GM18858 (cell line): Measurements from ENCODE around the gene PRR3.
"Not testable (repeated sequence)": the region's sequence is repeated elsewhere in the genome, so short reads cannot be mapped to it uniquely, and the experiment has no call there.

Experiments
- ATAC-seq: cut with Tn5 transposase; IDR thresholded peaks from one replicate; pipeline ENCODE4 v1.9.1; 2021; ENCODE audit not compliant: unreplicated experiment

The PRR3 gene

DNA sequence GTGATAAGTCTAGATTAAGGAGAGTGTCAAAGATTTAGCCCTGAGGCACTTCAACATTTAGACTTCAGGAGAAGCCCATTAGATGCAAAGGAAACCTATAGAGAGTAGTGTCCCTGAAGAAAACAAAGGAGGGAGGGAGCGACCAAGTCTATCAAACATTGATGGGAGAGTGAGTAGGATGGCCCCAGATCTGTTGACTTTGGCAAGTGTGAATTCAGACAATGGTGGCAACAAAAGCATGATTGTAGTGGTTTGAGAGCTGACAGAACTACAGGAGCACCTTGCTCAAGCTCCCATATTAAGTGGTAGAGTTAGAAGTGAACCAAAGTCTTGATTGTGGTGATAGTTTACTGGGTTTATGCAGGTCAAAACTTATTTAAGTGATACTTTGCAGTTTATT is 13.2 kb downstream of the PRR3 start:
- ATAC-seq, result no peak

DNA sequence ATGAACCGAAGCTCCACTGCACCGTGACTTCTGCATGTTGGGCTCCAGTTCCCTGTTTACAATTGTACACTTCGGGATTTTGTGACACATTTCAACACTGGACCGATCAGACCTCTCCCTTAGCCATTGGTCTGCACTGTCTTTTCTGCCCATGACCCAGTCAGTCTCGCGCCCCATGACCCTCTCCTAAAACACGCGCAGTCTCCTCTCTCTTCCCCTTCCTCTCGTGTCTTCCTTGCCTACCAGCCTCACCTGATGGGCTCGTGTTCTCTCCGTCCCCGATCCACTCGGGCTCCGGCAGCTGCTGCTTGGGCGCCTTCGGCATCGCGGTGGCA is 13.6 kb downstream of the PRR3 start:
- ATAC-seq, result no peak

GRCh38 chr6:30571075-30571761 is 14.1 kb downstream of the PRR3 start, which contains the start of gene ABCF1:
Gene ABCF1 (plus strand): TSS chr6:30571442. CDS start chr6:30571488, 46 bp downstream.
- ATAC-seq, result peak; percentile 79

GRCh38 chr6:30571762-30572082 is 14.6 kb downstream of the PRR3 start:
- no peak for ATAC-seq

DNA sequence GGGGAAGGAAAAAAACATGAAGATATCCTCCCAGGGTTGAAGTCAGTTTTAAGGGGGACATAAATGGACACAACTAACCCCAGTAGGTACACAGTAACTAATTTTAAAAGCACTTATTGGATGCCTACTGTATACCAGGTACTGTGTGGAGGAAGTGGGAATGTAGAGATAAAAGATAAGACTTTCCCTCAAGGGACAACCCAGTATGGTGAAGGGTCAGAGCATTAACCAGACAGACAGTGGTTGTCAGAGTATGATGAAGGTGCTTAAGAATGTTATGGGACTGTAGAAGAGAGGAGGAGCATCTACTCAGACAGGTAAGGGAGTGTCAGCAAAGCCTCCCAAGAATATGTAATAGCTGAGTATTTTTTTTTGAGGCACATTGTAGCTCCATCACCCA is 15.1 kb downstream of the PRR3 start:
- ATAC-seq, result no peak

GRCh38 chr6:30573113-30573512 is 16.0 kb downstream of the PRR3 start:
- no peak for ATAC-seq

DNA sequence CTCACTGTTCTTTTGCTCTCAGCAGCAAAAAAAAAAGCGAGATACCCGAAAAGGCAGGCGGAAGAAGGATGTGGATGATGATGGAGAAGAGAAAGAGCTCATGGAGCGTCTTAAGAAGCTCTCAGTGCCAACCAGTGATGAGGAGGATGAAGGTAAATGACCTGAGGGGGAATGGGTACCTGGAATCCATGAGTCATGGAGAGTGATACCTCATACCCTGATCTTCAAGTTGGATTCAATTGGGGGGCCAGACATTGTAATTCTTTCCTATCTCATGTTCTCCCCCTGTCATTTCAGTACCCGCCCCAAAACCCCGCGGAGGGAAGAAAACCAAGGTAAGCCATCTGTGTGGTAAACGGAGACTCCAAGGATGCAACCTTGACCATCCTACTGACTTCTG is 21.0 kb downstream of the PRR3 start:
- ATAC-seq, result no peak

DNA sequence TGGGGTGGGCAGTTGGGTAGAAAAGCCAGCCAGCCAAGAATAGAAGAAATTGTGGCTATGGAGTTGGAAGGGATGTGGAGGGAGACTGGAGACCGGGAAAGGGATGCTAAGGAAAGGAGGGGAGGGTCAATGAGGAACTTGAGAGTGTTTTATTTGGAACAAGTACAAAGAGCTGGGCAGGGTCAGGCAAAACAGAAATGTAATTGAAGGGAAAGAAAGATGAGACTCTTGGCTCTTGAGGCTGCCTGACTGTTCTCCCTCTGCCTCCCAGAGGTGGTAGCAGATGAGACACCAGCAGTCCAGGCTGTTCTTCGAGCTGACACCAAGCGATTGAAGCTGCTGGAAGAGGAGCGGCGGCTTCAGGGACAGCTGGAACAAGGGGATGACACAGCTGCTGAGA is 26.8 kb downstream of the PRR3 start:
- ATAC-seq, result no peak

DNA sequence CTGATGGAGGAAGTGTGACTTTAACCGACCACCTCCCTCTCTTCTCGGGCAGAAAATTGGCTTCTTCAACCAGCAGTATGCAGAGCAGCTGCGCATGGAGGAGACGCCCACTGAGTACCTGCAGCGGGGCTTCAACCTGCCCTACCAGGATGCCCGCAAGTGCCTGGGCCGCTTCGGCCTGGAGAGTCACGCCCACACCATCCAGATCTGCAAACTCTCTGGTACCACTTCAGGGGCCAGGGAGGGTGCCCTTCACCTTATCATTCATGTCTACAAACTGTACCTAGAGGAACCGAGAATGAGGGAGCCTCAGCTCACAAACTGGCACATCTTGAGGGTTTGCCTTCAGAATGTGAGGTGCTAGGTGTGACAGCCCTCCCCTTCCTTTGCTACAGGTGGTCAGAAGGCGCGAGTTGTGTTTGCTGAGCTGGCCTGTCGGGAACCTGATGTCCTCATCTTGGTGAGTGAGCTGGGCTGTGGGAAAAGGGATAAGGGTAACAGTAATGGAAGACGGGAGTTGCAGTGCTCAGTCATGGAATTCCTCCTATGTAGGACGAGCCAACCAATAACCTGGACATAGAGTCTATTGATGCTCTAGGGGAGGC is 32.8 kb downstream of the PRR3 start:
- no peak for ATAC-seq

DNA sequence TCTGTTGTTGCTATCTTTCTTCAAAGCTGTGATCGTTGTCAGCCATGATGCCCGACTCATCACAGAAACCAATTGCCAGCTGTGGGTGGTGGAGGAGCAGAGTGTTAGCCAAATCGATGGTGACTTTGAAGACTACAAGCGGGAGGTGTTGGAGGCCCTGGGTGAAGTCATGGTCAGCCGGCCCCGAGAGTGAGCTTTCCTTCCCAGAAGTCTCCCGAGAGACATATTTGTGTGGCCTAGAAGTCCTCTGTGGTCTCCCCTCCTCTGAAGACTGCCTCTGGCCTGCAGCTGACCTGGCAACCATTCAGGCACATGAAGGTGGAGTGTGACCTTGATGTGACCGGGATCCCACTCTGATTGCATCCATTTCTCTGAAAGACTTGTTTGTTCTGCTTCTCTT is 33.4 kb downstream of the PRR3 start:
- ATAC-seq, result no peak

DNA sequence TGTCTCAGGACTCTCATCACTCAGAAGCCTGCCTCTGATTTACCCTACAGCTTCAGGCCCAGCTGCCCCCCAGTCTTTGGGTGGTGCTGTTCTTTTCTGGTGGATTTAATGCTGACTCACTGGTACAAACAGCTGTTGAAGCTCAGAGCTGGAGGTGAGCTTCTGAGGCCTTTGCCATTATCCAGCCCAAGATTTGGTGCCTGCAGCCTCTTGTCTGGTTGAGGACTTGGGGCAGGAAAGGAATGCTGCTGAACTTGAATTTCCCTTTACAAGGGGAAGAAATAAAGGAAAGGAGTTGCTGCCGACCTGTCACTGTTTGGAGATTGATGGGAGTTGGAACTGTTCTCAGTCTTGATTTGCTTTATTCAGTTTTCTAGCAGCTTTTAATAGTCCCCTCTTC is 33.9 kb downstream of the PRR3 start:
- ATAC-seq, result no peak

DNA sequence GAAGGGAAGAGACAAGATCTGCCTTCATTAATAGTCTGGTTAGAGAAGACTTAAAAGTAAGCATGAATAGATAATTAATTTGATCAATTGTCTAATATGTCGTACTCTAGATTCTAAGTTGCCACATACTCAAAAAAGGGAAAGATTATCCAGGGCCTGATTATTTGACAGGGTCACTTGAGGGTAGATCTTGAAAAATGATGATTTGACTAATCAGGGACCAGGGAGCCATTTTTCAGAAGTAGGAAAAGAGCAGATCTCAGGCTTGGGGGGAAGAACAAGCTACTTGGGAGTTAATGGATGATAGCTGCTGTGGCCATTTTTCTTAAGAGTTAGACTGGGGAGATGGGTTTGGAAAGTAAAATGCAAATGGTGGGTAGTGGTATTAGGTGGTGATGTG is 35.2 kb downstream of the PRR3 start:
- ATAC-seq, result no peak

DNA sequence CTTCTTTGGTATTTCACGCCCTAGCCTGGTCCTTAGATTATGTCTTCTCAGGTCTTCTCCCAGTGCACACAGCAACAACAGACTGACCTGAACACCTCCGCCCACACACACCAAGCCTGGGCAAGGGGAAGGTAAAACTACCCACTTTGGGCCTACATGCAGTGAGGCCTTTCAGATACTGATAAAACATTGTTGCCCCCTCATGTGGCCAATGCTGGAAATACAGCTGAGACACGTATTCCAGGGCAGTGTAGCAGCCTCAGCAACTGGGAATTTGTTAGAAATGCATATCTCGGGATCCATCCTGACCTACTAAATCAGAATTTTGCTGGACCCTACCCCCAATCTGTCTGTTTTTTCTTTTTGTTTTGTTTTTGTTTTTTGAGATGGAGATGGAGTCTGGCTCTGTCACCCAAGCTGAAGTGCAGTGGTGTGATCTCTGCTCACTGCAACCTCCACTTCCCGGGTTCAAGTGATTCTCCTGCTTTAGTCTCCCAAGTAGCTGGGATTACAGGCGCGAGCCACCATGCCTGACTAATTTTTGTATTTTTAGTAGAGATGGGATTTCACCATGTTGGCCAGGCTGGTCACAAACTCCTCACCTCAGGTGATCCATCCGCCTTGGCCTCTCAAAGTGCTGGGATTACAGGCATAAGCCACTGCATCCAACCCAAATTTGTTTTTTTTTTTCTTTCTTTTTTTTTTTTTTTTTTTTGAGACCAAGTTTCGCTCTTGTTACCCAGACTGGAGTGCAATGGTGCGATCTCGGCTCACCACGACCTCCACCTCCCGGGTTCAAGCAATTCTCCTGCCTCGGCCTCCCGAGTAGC is 40.4 kb downstream of the PRR3 start:
- not testable (repeated sequence) for ATAC-seq

GRCh38 chr6:30598912-30599624 is 42.0 kb downstream of the PRR3 start:
- ATAC-seq, result no peak

DNA sequence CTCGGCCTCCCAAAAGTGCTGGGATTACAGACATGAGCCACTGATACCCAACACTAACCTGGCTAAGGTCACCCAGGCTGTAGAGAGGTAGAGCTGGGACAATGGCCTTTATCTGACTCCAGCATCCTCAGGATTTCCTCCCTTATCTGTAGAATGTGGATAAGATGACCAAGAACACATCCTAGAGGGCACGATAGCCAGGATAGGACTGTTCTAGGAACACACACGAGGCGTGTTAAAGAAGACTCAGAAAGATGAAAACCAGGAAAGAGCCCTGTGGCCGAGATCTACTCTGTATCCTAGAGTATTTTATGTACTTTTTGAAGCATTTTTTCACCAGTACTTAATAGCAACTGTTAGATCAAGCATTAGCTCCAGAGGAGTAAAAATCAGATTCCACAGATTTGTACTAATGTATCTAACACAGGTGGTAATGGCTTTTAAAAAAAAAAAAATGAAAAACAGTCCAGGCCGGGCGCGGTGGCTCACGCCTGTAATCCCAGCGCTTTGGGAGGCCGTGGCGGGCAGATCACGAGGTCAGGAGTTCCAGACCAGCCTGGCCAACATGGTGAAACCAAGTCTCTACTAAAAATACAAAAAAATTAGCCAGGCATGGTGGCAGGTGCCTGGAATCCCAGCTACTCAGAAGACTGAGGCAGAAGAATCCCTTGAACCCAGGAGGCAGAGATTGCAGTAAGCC is 42.7 kb downstream of the PRR3 start:
- no peak for ATAC-seq

- ATAC-seq, result no peak
Observed at GRCh38 chr6:30600451-30600961, 43.4 kb downstream of the PRR3 start.

- ATAC-seq, result no peak
Observed at GRCh38 chr6:30601436-30601814, 44.3 kb downstream of the PRR3 start.

- ATAC-seq, result no peak
Observed at GRCh38 chr6:30601815-30602641, 44.9 kb downstream of the PRR3 start.

DNA sequence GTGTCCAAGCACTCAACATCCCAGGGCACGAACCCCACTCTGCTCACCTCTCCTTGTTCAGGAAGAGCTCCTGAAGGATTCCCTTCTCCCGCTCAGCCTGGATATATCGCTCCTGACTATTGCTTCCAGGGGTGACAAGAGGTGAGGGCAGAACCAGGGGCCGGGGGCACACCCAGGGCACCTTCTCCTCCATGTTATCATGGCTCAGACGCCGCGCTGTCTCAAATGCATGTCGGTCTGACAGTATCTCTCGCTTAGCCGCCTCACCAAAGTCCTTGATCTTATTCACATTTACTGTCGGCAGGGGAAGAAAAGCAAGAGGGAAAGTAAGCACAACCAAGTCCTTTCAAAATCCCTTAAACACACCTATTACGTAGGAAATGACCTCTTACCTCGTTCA is 46.9 kb downstream of the PRR3 start:
- ATAC-seq, result no peak

GRCh38 chr6:30610065-30610464 is 53.0 kb downstream of the PRR3 start:
- no peak for ATAC-seq
